Mammary epithelial cell (primary cell): ENCODE data around the gene COMP.

Source experiments
- CTCF ChIP-seq, 2 donors: IDR thresholded peaks in 1 of 2; conservative IDR thresholded peaks in 1 of 2; 2 replicates each; pipeline ENCODE4 v1.5.1; 2011 to 2012; ENCODE audit warnings: inconsistent platforms in 2 of 2, low read length in 2 of 2, mild to moderate bottlenecking in 2 of 2, control low read depth in 1 of 2, low read depth in 1 of 2; ENCODE audit not compliant: insufficient read depth in 1 of 2; ENCODE audit errors: extremely low read depth in 1 of 2
- EZH2 ChIP-seq: IDR thresholded peaks from 2 replicates; pipeline ENCODE4 v1.6.1; 2012; ENCODE audit warnings: low read length, inconsistent platforms, borderline replicate concordance

- no peak for TF ChIP-seq CTCF (conservative IDR thresholded peaks at IDR 0.05 in 1 of 2, IDR thresholded peaks at IDR 0.05 in 1 of 2; ENCODE audit: extremely low read depth in 1 of 2, insufficient read depth in 1 of 2, low read depth in 1 of 2, low read length in 2 of 2)
- no peak for TF ChIP-seq EZH2
Observed at GRCh38 chr19:18792661-18793060, 1.6 kb upstream of the COMP start.
